Effector memory CD4-positive, alpha-beta T cell (primary cell): Measurements from ENCODE around the gene CREG1.

Experiments
- DNase-seq, 3 donors: peaks; one replicate each; pipeline ENCODE4 v3.0.0-alpha.2; 2020
- H3K27ac ChIP-seq: 2 replicates; pipeline ENCODE4 v1.7.0; 2013; ENCODE audit warnings: mild to moderate bottlenecking, low read length, moderate library complexity; ENCODE audit not compliant: insufficient read depth, poor library complexity, severe bottlenecking
- H3K27me3 ChIP-seq: replicated peaks from 2 replicates; pipeline ENCODE4 v1.7.0; 2013; ENCODE audit warnings: mild to moderate bottlenecking, low read length; ENCODE audit not compliant: insufficient read depth, control insufficient read depth, poor library complexity, severe bottlenecking
- H3K36me3 ChIP-seq: 2 replicates; pipeline ENCODE4 v1.7.0; 2013; ENCODE audit warnings: mild to moderate bottlenecking, low read length, moderate library complexity; ENCODE audit not compliant: control insufficient read depth, insufficient read depth
- H3K4me1 ChIP-seq: 2 replicates; pipeline ENCODE4 v1.7.0; 2013; ENCODE audit warnings: low read length, mild to moderate bottlenecking; ENCODE audit not compliant: control insufficient read depth, insufficient read depth, poor library complexity, severe bottlenecking
- H3K4me3 ChIP-seq: 2 replicates; pipeline ENCODE4 v1.7.0; 2013; ENCODE audit warnings: low read length, low read depth, mild to moderate bottlenecking; ENCODE audit not compliant: insufficient read depth, poor library complexity, severe bottlenecking
- H3K9me3 ChIP-seq: 2 replicates; pipeline ENCODE4 v1.7.0; 2013; ENCODE audit warnings: mild to moderate bottlenecking, low read length, moderate library complexity; ENCODE audit not compliant: control insufficient read depth

Gene CREG1

DNA sequence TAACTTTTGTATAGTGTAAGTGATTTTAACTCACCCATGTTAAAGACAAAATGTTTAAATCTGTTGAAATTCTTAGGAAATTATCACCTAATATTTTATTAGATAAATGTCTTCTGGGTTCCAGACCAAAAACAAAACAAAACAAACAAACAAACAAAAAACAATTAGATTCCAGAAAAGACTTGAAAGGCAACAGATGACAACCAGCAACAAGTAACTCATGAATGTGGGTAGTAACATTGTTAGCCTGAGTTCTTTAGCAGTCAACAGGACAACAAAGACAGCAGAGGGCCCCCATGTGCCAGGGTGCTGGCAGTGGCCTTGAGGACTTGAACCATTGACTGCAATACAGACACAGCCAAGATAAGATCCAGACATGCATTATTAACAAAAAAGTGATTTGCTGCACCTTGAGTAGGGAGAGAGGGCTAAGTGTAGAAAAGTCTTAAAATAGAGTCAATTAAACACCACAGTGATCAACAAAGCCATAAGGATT, 32.8 kb downstream of the CREG1 start:
- H3K27ac ChIP-seq = no peak overlapping the region
- DNase-seq = no peak

DNA sequence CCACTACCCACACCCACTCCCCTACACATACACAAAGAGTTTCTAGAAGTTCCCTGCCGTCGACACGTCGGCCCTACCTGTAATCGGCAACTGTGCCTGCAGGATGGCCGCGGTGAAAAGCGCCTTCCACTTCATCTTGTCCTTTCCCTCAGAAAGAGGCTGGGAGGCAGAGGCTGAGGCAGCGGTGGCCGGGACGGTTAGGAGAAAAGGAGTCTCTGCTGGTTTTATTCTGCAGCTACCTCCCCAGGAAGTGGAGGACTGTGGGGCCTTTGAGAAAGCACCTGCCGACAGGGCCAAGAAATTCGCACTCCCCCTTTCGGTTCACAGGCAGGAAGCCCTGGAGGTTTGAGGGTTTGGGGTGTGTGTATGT, 35.2 kb downstream of the CREG1 start, which contains the start of gene CD247:
CD247 (minus strand) TSS at position 199 of the 370 bp plus-strand sequence; CDS start at position 135, 64 bp downstream.
- Histone ChIP-seq H3K9me3 (no peaks in the 10 kb centered on the region), H3K36me3 (no peaks in the 10 kb centered on the region), H3K27me3 (no peaks in the 10 kb centered on the region), H3K4me3 (peak within 1 kb of the TSS; percentile 94), H3K4me1 (peaks cover 23% of the 10 kb centered on the region), H3K27ac (peak within 1 kb of the TSS; percentile 96)
- peak; percentile 66 to 72 (median 67) for DNase-seq

More for the DNA sequence above, 32.8 kb downstream of the CREG1 start:
- Histone ChIP-seq H3K36me3 (no peaks in the 10 kb centered on the region), H3K4me1 (peaks cover 10% of the 10 kb centered on the region), H3K4me3 (no peak overlapping the region), H3K27me3 (no peaks in the 10 kb centered on the region), H3K9me3 (no peaks in the 10 kb centered on the region)

DNA sequence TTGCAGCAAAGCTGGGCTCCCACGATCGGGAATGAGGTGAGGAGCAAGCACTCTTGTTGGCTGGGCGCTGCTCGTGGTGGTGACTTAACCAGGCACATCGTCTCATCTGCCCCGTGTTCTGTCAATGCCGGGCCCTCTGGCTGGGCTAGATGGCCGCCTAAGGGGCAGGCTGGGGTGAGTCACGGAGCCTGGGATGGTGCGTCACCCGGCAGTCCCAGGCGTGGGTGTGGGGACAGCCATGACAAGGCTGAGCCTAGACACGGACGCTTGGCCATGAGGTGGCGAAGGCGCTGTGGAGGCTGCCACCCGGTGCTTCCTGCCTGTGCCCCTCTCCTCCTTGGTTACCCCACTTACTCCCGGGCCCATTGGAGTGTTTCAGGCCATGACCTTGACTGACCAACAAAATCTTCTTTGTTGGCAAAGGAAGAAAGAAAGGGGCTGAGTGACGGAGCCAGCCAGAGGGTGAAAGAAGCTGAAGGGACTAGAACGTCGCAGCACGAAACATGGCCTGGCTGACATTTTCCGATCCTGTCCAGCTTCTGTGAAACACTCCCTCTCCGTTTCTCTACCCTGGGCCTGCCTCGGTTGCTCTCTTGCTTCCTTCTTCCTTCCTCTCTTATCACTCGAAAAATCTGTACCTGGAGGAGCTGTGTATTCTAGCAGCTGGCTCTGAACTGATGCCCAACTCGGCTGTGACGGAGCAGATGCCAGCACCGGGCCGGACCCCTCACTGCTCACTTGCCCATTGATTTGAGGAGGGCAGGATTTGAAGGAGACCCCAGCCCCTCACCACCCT, 35.8 kb downstream of the CREG1 start:
- Histone ChIP-seq H3K9me3 (no peaks in the 10 kb centered on the region), H3K27ac (peak overlapping the region; percentile 96), H3K4me3 (peak overlapping the region; percentile 94), H3K36me3 (no peaks in the 10 kb centered on the region), H3K4me1 (peaks cover 26% of the 10 kb centered on the region), H3K27me3 (no peaks in the 10 kb centered on the region)
- DNase-seq = peak; percentile 78 to 85 (median 79)

DNA sequence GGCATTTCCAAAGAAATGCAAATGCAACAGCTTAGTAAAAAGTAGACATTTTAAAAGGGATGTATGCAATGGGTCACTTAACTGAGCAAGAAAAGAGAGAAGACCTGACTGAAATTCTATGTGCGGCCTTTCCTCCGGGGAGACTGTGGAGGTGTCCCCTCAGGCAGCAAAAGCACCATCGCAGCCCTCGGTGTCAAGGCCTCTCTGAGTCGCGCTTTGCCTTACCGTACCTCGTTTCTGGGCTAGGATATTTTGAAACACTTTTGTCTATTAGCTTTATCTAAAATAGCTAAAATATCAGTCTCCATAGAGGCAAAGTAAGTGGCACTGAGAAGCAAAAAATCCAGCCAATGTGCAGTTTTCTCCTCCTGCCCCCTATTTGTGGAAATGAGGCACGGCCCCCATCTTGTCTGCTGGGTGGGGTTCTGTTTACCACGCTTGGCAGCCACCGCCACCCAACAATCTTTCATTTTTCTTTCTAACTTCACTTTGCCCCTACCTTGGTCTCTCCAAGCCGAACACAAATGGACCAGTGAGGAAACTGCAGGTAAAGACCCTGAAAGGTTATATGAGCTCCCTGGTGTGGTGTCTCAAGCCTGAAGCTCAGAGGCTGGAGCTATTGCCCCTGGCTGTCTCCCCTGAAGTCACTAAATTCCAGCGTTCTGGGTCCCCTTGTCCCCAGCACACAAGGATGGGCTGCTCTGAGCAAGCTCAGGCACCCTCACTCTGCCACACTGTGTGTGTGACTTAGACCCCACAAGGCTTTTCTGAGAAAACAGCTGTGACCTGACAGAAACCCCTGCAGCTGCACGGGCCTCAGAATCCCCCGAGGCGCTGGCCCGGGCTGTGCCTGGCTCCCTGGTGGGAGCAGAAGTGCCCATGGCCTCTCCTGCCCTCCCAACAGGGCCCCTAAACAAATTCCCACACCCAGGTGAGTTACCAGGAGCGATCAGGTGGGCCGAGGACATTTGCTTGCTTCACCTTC, 36.9 kb downstream of the CREG1 start:
- peak overlapping the region; percentile 94 for H3K4me3 ChIP-seq

DNA sequence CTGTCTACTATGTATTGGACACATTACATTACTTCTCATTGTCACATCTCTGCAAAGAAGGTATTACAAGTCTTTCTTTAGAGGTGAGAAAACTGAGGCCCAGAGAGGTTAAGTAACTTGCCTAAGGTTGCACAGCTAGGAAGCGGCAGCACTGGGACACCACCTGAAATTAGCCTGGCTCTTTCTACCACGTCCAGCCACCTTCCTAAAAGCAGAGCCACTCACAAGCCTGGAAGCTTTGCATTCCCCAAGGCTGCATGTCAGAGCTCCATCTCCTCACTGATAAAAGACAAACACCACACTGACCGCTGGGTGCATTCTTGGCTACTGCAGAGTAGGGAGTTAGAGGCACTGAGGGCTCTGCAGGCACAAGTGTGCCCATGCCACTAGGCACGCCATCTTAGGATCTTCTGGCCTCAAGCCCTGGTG, 37.7 kb downstream of the CREG1 start:
- H3K9me3 ChIP-seq = no peaks in the 10 kb centered on the region
- H3K36me3 ChIP-seq = no peaks in the 10 kb centered on the region
- H3K27ac ChIP-seq = peak overlapping the region; percentile 96
- DNase-seq = no peak
- H3K4me3 ChIP-seq = peak overlapping the region; percentile 94
- no peaks in the 10 kb centered on the region for H3K27me3 ChIP-seq
- peaks cover 43% of the 10 kb centered on the region for H3K4me1 ChIP-seq

More for the DNA sequence above, 36.9 kb downstream of the CREG1 start:
- Histone ChIP-seq H3K27ac (peak overlapping the region; percentile 96), H3K9me3 (no peaks in the 10 kb centered on the region), H3K36me3 (no peaks in the 10 kb centered on the region), H3K27me3 (no peaks in the 10 kb centered on the region), H3K4me1 (peaks cover 37% of the 10 kb centered on the region)
- no peak for DNase-seq

DNA sequence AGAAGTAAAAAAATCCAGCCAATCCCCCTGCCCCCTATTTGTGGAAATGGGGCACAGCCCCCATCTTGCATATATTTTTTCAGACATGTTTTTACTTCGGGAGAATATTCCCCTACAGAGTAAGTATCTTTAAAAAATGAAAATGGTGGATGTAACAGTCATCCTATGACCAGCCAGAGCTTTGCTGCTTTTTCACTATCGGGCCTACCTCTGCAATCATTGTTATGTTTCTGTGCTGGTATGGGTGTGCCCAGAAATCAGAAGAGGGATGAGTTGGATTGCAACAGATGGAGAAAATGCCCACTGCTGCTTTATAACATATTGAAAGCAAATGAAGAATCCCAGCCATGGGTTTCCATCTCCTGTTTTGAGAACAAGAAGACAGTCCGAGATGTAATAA, 38.1 kb downstream of the CREG1 start:
- no peaks in the 10 kb centered on the region for H3K27me3 ChIP-seq
- H3K4me3 ChIP-seq = peak overlapping the region; percentile 94
- H3K9me3 ChIP-seq = no peaks in the 10 kb centered on the region
- no peaks in the 10 kb centered on the region for H3K36me3 ChIP-seq
- DNase-seq = no peak
- peak overlapping the region; percentile 96 for H3K27ac ChIP-seq
- H3K4me1 ChIP-seq = peaks cover 47% of the 10 kb centered on the region

DNA sequence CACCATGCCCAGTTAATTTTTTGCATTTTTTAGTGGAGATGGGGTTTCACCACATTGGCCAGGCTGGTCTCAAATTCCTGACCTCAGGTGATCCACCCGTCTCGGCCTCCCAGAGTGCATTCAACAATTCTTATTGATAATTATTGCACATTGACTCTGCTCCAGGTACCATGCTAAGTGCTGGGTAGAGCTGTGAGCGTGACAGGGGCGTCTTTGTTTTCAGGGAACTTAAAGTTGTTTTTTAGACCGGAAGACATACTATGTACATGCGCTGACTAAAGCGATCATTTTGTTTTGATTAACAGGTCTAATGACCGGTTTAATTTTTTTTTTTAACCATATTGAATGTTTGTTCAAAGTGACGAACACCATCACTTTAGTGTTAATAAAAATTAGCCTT, 39.3 kb downstream of the CREG1 start:
- H3K4me1 ChIP-seq = peaks cover 55% of the 10 kb centered on the region
- peak overlapping the region; percentile 96 for H3K27ac ChIP-seq
- H3K27me3 ChIP-seq = no peaks in the 10 kb centered on the region

DNA sequence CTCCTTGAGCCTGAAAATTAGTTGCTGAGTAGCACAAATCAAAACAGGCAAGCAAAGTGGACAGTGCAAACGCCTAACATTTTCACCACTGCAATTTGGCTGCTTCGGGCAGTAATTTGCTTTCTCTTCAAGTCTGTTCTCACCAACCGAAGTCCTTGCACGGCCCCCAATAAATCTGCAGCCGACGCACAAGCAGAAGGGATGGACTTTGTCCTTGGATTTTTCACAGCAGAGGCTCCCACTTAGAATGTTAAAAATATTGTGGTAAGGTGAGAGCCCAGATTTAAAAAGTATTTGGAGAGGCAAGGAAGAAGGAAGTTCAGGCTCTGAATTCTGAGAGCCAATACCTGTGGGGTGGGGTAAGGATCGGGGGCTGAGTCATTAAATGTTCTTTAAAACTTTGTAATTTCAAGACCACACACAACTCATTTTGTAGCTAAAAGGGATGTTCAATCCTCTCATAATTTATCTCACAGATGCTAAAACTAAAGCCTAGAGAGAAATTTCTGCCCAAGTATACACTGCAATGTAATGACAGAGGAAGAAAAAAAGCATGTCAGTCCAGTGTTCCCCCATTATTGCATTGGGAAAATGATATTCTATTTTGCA, 41.4 kb downstream of the CREG1 start:
- DNase-seq = no peak
- peaks cover 13% of the 10 kb centered on the region for H3K36me3 ChIP-seq
- peak overlapping the region; percentile 96 for H3K27ac ChIP-seq

More for the DNA sequence above, 39.3 kb downstream of the CREG1 start:
- no peaks in the 10 kb centered on the region for H3K36me3 ChIP-seq
- H3K9me3 ChIP-seq = no peaks in the 10 kb centered on the region
- H3K4me3 ChIP-seq = peak overlapping the region; percentile 94
- DNase-seq = no peak

DNA sequence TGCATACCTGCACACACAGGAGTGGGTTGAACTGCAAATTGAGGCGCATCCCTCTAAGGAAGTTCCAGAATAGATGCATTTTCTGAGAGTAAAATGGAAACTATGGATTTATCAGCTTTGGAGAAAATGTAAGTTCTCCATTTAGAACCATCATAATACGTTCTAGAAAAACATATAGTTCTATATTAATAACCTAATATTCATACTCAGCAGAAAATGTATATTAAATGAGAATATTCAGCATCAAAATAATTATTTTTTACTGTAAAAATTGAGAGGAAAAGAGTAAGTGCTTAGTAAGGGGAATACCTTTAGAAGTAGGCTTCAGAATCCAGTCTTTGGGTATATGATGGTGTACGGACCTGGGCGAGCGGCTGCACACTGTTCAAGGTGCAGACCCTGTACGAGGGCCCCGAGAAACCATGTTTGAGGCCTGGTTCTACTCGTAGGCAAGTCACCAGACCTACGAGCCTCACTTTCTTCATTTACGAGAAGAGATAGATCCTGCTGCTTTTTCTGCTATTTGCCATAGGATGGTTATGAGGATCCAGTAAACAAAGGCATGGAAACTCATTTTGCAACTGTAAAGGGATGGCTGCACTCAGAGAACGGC, 42.1 kb downstream of the CREG1 start:
- no peak for DNase-seq
- no peaks in the 10 kb centered on the region for H3K9me3 ChIP-seq
- peak overlapping the region; percentile 96 for H3K27ac ChIP-seq
- H3K4me3 ChIP-seq = peak overlapping the region; percentile 45
- H3K36me3 ChIP-seq = peaks cover 13% of the 10 kb centered on the region
- no peaks in the 10 kb centered on the region for H3K27me3 ChIP-seq
- H3K4me1 ChIP-seq = peaks cover 54% of the 10 kb centered on the region

More for the DNA sequence above, 41.4 kb downstream of the CREG1 start:
- Histone ChIP-seq H3K4me3 (peak overlapping the region; percentile 45), H3K27me3 (no peaks in the 10 kb centered on the region), H3K9me3 (no peaks in the 10 kb centered on the region), H3K4me1 (peaks cover 54% of the 10 kb centered on the region)
